WTC11 (cell line): ENCODE data around the gene SLCO6A1. TPM values are rescaled to one million over a fixed set of nuclear protein-coding genes. Genes with fewer than 3 reads are reported as not detected.

ENCODE experiments used
- ATAC-seq: fragments of 200-7000 bp; cut with Tn5 transposase; 2 replicates; pipeline ENCODE4 v1.10.0; 2021; ENCODE audit warnings: mild to moderate bottlenecking, moderate library complexity
- CTCF ChIA-PET: fragments of 300-600 bp; sonication (Branson Sonifier 250); formaldehyde crosslinking; loops from one replicate; lab custom pipeline; 2021; ENCODE audit warnings: antibody characterized with exemption; lab: Charles Lee
- POLR2A ChIA-PET: fragments of 350-600 bp; sonication (Branson Sonifier 250); formaldehyde crosslinking; loops from one replicate; lab custom pipeline; 2021; ENCODE audit warnings: antibody characterized with exemption; lab: Charles Lee
- DNase-seq: peaks from one replicate; pipeline ENCODE4 v3.0.0; 2021; ENCODE audit warnings: low spot score
- H3K27ac Mint-ChIP-seq: 2 replicates; pipeline ENCODE4 v1.8.0; 2021; ENCODE audit warnings: mixed read lengths
- H3K27me3 Mint-ChIP-seq: 2 replicates; pipeline ENCODE4 v1.8.0; 2021; ENCODE audit warnings: low read depth, mild to moderate bottlenecking, moderate library complexity, mixed read lengths
- H3K36me3 Mint-ChIP-seq: 2 replicates; pipeline ENCODE4 v1.8.0; 2021; ENCODE audit warnings: mixed read lengths
- H3K4me1 Mint-ChIP-seq: 2 replicates; pipeline ENCODE4 v1.8.0; 2022; ENCODE audit warnings: mixed read lengths
- H3K4me3 Mint-ChIP-seq: 2 replicates; pipeline ENCODE4 v1.8.0; 2021; ENCODE audit warnings: mild to moderate bottlenecking, moderate library complexity, mixed read lengths
- H3K9me3 Mint-ChIP-seq: 2 replicates; pipeline ENCODE4 v1.8.0; 2021; ENCODE audit warnings: mixed read lengths
- ATF1 ChIP-seq: sonication (generic); formaldehyde crosslinking; IDR thresholded peaks from 2 replicates; pipeline ENCODE4 v1.8.1; 2023; ENCODE audit warnings: mild to moderate bottlenecking, moderate library complexity, missing genetic modification reagents
- ATF2 ChIP-seq: sonication (generic); formaldehyde crosslinking; IDR thresholded peaks from 2 replicates; pipeline ENCODE4 v1.8.1; 2022; ENCODE audit warnings: low read depth, missing genetic modification reagents, borderline replicate concordance
- E2F1 ChIP-seq: sonication (generic); formaldehyde crosslinking; IDR thresholded peaks from 2 replicates; pipeline ENCODE4 v1.8.0; 2022; ENCODE audit warnings: mild to moderate bottlenecking, missing genetic modification reagents
- EMX1 ChIP-seq: fragments of 250-450 bp; sonication (Bioruptor Pico); IDR thresholded peaks from 2 replicates; pipeline ENCODE4 v1.8.0; 2021; ENCODE audit warnings: mild to moderate bottlenecking
- ESRRA ChIP-seq: sonication (generic); formaldehyde crosslinking; IDR thresholded peaks from 2 replicates; pipeline ENCODE4 v1.8.1; 2022; ENCODE audit warnings: mild to moderate bottlenecking, missing genetic modification reagents, borderline replicate concordance
- GABPB1 ChIP-seq: sonication (generic); formaldehyde crosslinking; IDR thresholded peaks from 2 replicates; pipeline ENCODE4 v1.8.1; 2023; ENCODE audit warnings: mild to moderate bottlenecking, missing genetic modification reagents
- IRF2 ChIP-seq: sonication (generic); formaldehyde crosslinking; IDR thresholded peaks from 2 replicates; pipeline ENCODE4 v1.8.0; 2022; ENCODE audit warnings: low read depth, missing genetic modification reagents, borderline replicate concordance
- MXD4 ChIP-seq: fragments of 250-450 bp; sonication (Bioruptor Pico); IDR thresholded peaks from 2 replicates; pipeline ENCODE4 v1.8.0; 2021; ENCODE audit warnings: mild to moderate bottlenecking, moderate library complexity, borderline replicate concordance
- OVOL2 ChIP-seq: fragments of 250-450 bp; sonication (Bioruptor Pico); IDR thresholded peaks from 2 replicates; pipeline ENCODE4 v1.9.0; 2021; ENCODE audit warnings: mild to moderate bottlenecking, borderline replicate concordance
- TEAD1 ChIP-seq: sonication (generic); formaldehyde crosslinking; IDR thresholded peaks from 2 replicates; pipeline ENCODE4 v1.8.0; 2022; ENCODE audit warnings: mild to moderate bottlenecking, missing genetic modification reagents
- ZNF121 ChIP-seq: sonication (generic); formaldehyde crosslinking; IDR thresholded peaks from 2 replicates; pipeline ENCODE4 v1.8.0; 2023; ENCODE audit warnings: missing genetic modification reagents
- ZNF219 ChIP-seq: sonication (generic); formaldehyde crosslinking; IDR thresholded peaks from 2 replicates; pipeline ENCODE4 v1.8.0; 2023; ENCODE audit warnings: missing genetic modification reagents, mild to moderate bottlenecking, borderline replicate concordance
- ZNF232 ChIP-seq: sonication (generic); formaldehyde crosslinking; IDR thresholded peaks from 2 replicates; pipeline ENCODE4 v1.8.0; 2022; ENCODE audit warnings: mild to moderate bottlenecking, missing genetic modification reagents
- ZNF423 ChIP-seq: fragments of 250-450 bp; sonication (Bioruptor Pico); IDR thresholded peaks from 2 replicates; pipeline ENCODE4 v2.1.2; 2022; ENCODE audit warnings: mild to moderate bottlenecking, moderate library complexity
- ZNF512 ChIP-seq: sonication (generic); formaldehyde crosslinking; IDR thresholded peaks from 2 replicates; pipeline ENCODE4 v1.8.1; 2022; ENCODE audit warnings: missing genetic modification reagents, borderline replicate concordance
- ZSCAN18 ChIP-seq: fragments of 250-450 bp; sonication (Bioruptor Pico); IDR thresholded peaks from 2 replicates; pipeline ENCODE4 v2.1.2; 2022; ENCODE audit warnings: mild to moderate bottlenecking, moderate library complexity
- total RNA-seq: library from RNA; stranded (reverse); gene quantifications from 3 replicates; pipeline ENCODE4 v1.2.3, GENCODE V29; 2021
- TF ChIP-seq, protein P1 (sequence below): sonication (generic); formaldehyde crosslinking; IDR thresholded peaks from 2 replicates; pipeline ENCODE4 v1.8.0; 2022; ENCODE audit warnings: missing genetic modification reagents
- TF ChIP-seq, protein P2 (sequence below): sonication (generic); formaldehyde crosslinking; conservative IDR thresholded peaks from 2 replicates; pipeline ENCODE4 v1.8.1; 2023; ENCODE audit warnings: mild to moderate bottlenecking, low read depth, missing genetic modification reagents, moderate library complexity

Gene SLCO6A1
- total RNA-seq, 1 experiment from 2014 or later: 0.42 TPM

- TF ChIP-seq ZSCAN18 (CRISPR knock-in tag): no peak
- no peak for TF ChIP-seq ZNF121
- no peak for ATAC-seq
Measured at GRCh38 chr5:102388235-102388634, 110.6 kb downstream of the SLCO6A1 start.

DNA sequence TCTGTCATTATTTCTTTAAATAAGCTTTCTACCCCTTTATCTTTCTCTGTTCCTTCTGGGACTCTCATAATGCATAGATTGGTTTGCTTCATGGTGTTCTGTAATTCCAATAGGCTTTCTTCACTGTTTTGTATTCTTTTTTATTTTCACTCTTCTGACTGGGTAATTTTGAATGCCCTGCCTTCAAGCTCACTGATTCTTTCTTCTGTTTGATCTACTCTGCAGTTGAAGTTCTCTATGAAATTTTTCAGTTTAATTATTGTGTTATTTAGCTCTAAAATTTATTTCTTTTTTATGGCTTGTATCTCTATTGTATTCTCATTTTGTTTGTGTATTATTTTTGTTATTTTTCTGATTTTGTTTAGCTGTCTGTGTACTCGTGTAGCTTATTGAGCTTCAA, 113.4 kb downstream of the SLCO6A1 start:
- H3K27ac Mint-ChIP-seq: no peak overlapping the region
- ATAC-seq (no peak), DNase-seq (no peak)
- ChIA-PET POLR2A (no interaction called here), CTCF (no interaction called here)
- TF ChIP-seq TEAD1 (CRISPR knock-in tag) (no peak), EMX1 (no peak), ATF1 (CRISPR knock-in tag) (no peak)
- TF ChIP-seq, protein P1, sequence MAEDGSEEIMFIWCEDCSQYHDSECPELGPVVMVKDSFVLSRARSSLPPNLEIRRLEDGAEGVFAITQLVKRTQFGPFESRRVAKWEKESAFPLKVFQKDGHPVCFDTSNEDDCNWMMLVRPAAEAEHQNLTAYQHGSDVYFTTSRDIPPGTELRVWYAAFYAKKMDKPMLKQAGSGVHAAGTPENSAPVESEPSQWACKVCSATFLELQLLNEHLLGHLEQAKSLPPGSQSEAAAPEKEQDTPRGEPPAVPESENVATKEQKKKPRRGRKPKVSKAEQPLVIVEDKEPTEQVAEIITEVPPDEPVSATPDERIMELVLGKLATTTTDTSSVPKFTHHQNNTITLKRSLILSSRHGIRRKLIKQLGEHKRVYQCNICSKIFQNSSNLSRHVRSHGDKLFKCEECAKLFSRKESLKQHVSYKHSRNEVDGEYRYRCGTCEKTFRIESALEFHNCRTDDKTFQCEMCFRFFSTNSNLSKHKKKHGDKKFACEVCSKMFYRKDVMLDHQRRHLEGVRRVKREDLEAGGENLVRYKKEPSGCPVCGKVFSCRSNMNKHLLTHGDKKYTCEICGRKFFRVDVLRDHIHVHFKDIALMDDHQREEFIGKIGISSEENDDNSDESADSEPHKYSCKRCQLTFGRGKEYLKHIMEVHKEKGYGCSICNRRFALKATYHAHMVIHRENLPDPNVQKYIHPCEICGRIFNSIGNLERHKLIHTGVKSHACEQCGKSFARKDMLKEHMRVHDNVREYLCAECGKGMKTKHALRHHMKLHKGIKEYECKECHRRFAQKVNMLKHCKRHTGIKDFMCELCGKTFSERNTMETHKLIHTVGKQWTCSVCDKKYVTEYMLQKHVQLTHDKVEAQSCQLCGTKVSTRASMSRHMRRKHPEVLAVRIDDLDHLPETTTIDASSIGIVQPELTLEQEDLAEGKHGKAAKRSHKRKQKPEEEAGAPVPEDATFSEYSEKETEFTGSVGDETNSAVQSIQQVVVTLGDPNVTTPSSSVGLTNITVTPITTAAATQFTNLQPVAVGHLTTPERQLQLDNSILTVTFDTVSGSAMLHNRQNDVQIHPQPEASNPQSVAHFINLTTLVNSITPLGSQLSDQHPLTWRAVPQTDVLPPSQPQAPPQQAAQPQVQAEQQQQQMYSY (CRISPR knock-in tag): no peak
- no peaks in the 10 kb centered on the region for H3K36me3 Mint-ChIP-seq
- H3K4me1 Mint-ChIP-seq: no peaks in the 10 kb centered on the region
- no peaks in the 10 kb centered on the region for H3K27me3 Mint-ChIP-seq
- peaks cover 9% of the 10 kb centered on the region for H3K9me3 Mint-ChIP-seq
- H3K4me3 Mint-ChIP-seq: no peak overlapping the region

More at GRCh38 chr5:102388235-102388634, 110.6 kb downstream of the SLCO6A1 start:
- H3K9me3 Mint-ChIP-seq: peaks cover 9% of the 10 kb centered on the region
- POLR2A ChIA-PET: no interaction called here
- no peak overlapping the region for H3K27ac Mint-ChIP-seq
- no peaks in the 10 kb centered on the region for H3K36me3 Mint-ChIP-seq
- CTCF ChIA-PET: no interaction called here
- H3K27me3 Mint-ChIP-seq: no peaks in the 10 kb centered on the region
- no peak overlapping the region for H3K4me3 Mint-ChIP-seq
- no peaks in the 10 kb centered on the region for H3K4me1 Mint-ChIP-seq
- DNase-seq: no peak

- H3K4me3 Mint-ChIP-seq: no peak overlapping the region
- H3K9me3 Mint-ChIP-seq: peaks cover 2% of the 10 kb centered on the region
- no peaks in the 10 kb centered on the region for H3K36me3 Mint-ChIP-seq
- ChIA-PET CTCF (no interaction called here), POLR2A (no interaction called here)
- DNase-seq (no peak), ATAC-seq (no peak)
- H3K4me1 Mint-ChIP-seq: no peaks in the 10 kb centered on the region
- H3K27ac Mint-ChIP-seq: no peak overlapping the region
- no peaks in the 10 kb centered on the region for H3K27me3 Mint-ChIP-seq
- no peak for TF ChIP-seq ZNF232 (CRISPR knock-in tag)
- no peak for TF ChIP-seq ZNF423 (CRISPR knock-in tag)
- TF ChIP-seq ZNF219 (CRISPR knock-in tag): no peak
- TF ChIP-seq IRF2 (CRISPR knock-in tag): no peak
- TF ChIP-seq ESRRA: no peak
- no peak for TF ChIP-seq ATF2 (CRISPR knock-in tag)
- TF ChIP-seq ZNF512 (CRISPR knock-in tag): no peak
- TF ChIP-seq GABPB1 (CRISPR knock-in tag): no peak
- no peak for TF ChIP-seq MXD4 (CRISPR knock-in tag)
- TF ChIP-seq OVOL2 (CRISPR knock-in tag): no peak
- no peak for TF ChIP-seq E2F1 (CRISPR knock-in tag)
- TF ChIP-seq, protein P2, sequence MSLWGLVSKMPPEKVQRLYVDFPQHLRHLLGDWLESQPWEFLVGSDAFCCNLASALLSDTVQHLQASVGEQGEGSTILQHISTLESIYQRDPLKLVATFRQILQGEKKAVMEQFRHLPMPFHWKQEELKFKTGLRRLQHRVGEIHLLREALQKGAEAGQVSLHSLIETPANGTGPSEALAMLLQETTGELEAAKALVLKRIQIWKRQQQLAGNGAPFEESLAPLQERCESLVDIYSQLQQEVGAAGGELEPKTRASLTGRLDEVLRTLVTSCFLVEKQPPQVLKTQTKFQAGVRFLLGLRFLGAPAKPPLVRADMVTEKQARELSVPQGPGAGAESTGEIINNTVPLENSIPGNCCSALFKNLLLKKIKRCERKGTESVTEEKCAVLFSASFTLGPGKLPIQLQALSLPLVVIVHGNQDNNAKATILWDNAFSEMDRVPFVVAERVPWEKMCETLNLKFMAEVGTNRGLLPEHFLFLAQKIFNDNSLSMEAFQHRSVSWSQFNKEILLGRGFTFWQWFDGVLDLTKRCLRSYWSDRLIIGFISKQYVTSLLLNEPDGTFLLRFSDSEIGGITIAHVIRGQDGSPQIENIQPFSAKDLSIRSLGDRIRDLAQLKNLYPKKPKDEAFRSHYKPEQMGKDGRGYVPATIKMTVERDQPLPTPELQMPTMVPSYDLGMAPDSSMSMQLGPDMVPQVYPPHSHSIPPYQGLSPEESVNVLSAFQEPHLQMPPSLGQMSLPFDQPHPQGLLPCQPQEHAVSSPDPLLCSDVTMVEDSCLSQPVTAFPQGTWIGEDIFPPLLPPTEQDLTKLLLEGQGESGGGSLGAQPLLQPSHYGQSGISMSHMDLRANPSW (CRISPR knock-in tag): no peak
Measured at GRCh38 chr5:102380174-102380573, 118.6 kb downstream of the SLCO6A1 start.
